ENCODE results near the gene MAG. TPM values are rescaled to one million over a fixed set of nuclear protein-coding genes. Genes with fewer than 3 reads are reported as not detected.

Gene MAG
- total RNA-seq, 4 donors from 2014 or later: 0.10 TPM; not detected in 3

DNA sequence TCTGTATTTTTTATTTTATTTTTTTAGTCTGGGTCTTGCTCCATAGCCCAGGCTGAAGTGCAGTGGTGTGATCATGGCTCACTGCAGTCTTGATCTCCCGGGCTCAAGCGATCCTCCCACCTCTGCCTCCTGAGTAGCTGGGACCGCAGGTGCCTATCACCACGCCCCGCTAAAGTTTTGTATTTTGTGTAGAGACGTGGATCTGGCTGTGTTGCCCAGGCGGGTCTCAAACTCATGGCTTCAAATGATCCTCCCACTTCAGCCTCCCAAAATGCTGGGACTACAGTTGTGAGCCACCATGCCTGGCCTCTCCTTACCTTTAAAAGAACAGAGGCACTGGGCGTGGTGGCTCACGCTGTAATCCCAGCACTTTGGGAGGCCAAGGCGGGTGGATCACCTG, 4.2 kb upstream of the MAG start:
- intact Hi-C loops (cut with DNase I; ENCODE audit: low total_unique reads): no loop called here
- TF ChIP-seq, protein P1, sequence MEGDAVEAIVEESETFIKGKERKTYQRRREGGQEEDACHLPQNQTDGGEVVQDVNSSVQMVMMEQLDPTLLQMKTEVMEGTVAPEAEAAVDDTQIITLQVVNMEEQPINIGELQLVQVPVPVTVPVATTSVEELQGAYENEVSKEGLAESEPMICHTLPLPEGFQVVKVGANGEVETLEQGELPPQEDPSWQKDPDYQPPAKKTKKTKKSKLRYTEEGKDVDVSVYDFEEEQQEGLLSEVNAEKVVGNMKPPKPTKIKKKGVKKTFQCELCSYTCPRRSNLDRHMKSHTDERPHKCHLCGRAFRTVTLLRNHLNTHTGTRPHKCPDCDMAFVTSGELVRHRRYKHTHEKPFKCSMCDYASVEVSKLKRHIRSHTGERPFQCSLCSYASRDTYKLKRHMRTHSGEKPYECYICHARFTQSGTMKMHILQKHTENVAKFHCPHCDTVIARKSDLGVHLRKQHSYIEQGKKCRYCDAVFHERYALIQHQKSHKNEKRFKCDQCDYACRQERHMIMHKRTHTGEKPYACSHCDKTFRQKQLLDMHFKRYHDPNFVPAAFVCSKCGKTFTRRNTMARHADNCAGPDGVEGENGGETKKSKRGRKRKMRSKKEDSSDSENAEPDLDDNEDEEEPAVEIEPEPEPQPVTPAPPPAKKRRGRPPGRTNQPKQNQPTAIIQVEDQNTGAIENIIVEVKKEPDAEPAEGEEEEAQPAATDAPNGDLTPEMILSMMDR (IDR thresholded peaks at IDR 0.05): no peak
- no peak for TF ChIP-seq POLR2A (IDR thresholded peaks at IDR 0.05)
- no peak overlapping the region for H3K4me3 ChIP-seq (ENCODE audit: low read depth, poor library complexity, severe bottlenecking)
- DNase-seq (ENCODE audit: low spot score in 2 of 2): no peak
- WGBS, 2 donors: 81% methylated on average over 10 of the region's 10 CpGs

DNA sequence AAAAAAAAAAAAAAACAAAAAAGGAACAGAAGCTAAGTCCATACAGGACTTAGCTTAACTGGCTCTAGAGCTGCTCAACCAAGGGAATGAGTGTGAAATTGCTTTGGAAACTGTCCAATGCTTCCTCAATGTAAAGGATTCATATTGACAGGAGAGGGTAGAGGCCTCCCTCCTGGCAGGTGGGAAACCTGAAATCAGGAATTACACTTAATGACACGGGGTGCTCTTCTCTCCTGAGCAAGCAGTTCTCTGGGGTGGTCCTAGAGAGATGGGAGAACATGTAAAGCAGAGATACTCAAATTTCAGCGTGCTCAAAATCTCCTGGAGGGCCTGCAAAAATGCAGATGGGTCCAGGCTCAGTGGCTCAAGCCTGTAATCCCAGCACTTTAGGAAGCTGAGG, 3.6 kb upstream of the MAG start:
- TF ChIP-seq POLR2A (IDR thresholded peaks at IDR 0.05): no peak
- TF ChIP-seq, protein P1 (IDR thresholded peaks at IDR 0.05): no peak
- 57 to 69% methylated on average over 2 of the region's 2 CpGs for WGBS, 2 donors
- DNase-seq (ENCODE audit: low spot score in 2 of 2): no peak
- intact Hi-C loops (cut with DNase I; ENCODE audit: low total_unique reads): no loop called here
- H3K4me3 ChIP-seq (ENCODE audit: low read depth, poor library complexity, severe bottlenecking): no peak overlapping the region

DNA sequence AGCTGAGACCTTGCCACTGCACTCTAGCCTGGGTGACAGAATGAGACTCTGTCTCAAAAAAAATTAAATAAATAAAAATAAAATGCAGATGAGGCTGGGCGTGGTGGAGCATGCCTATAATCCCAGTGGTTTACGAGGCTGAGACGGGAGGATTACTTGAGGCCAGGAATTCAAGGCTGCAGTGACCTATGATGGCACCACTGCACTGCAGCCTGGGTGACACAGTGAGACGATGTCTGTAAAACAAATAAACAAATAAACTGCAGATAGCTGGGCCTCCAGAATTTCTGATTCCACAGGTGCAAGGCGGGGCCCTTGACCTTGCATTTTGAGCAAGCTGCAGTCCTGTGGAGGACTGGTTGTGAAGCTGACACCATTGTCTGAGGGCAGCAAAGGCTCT, 3.1 kb upstream of the MAG start:
- intact Hi-C loops (cut with DNase I; ENCODE audit: low total_unique reads): no loop called here
- no peak for TF ChIP-seq POLR2A (IDR thresholded peaks at IDR 0.05)
- TF ChIP-seq, protein P1 (IDR thresholded peaks at IDR 0.05): no peak
- no peak overlapping the region for H3K4me3 ChIP-seq (ENCODE audit: low read depth, poor library complexity, severe bottlenecking)
- 62 to 64% methylated on average over 5 of the region's 5 CpGs for WGBS, 2 donors
- no peak for DNase-seq (ENCODE audit: low spot score in 2 of 2)

DNA sequence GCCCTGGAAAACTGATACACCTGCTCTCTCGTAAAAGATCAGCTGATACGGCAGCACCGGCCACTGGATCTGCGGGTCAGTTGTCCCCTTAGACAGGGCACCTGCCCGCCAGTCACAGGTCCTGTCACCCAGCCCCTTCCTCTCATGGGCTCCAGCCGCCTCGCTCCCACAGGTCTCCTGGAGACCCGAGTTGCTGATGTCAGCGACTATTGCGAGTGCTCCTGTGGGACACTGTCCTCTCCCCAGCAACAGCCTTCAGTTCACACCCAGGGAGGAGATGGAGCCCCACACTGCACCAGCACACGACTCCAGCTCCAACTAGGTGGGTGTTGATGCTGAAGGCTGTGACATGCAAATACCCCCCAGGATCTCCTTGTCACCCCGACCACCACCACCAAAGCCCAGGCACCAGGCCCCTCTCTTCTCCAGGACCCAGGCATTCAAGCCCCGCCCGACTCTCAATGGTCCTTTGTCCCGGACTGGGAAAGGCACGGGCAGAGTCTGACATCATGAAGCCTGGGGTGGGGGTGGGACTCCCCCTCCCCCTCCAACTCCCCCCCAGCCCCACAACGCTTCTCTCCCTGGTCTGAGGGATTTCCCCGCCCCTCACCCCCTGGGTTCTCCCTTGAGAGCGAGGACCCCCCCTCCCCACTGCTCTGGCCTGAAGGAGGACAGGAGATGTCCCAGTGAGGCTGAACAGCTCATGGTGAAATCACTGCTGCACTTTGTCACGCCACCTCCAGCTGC, 1.4 kb upstream of the MAG start:
- DNase-seq (ENCODE audit: low spot score in 2 of 2): no peak
- WGBS, 2 donors: 63 to 69% methylated on average over 20 of the region's 20 CpGs
- no peak overlapping the region for H3K4me3 ChIP-seq (ENCODE audit: low read depth, poor library complexity, severe bottlenecking)
- intact Hi-C loops (cut with DNase I; ENCODE audit: low total_unique reads): no loop called here
- TF ChIP-seq, protein P1 (IDR thresholded peaks at IDR 0.05): no peak
- TF ChIP-seq POLR2A (IDR thresholded peaks at IDR 0.05): no peak

DNA sequence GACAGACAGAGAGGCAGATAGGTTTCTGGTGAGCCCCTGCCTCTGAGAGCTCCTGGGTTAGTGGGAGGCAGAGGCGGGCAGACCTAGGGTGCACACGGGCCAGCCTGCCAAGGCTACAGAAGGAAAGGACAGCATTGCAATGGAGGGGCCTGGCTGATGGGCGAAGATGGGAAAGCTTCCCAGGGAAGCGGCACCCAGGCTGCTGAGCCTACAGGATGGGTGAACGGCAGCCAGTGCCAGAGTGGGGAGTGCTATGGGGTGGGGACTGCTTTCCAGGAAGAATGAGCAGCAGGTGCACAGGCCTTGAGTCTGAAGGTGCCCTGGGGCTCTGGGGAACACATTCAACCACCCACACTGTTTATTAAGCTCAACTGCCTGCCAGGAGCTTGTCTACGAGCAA, 702 bp upstream of the MAG start:
- intact Hi-C loops (cut with DNase I; ENCODE audit: low total_unique reads): no loop called here
- no peak overlapping the region for H3K4me3 ChIP-seq (ENCODE audit: low read depth, poor library complexity, severe bottlenecking)
- 46% methylated on average over 6 of the region's 6 CpGs for WGBS, 2 donors
- DNase-seq (ENCODE audit: low spot score in 2 of 2): no peak
- TF ChIP-seq, protein P1 (IDR thresholded peaks at IDR 0.05): no peak
- no peak for TF ChIP-seq POLR2A (IDR thresholded peaks at IDR 0.05)
